K562 (cell line): ENCODE results near the gene CABP4. TPM values are rescaled to one million over a fixed set of nuclear protein-coding genes. Genes with fewer than 3 reads are reported as not detected.

ENCODE experiments used
- ATAC-seq: fragments of 200-7000 bp; cut with Tn5 transposase; 3 replicates; pipeline ENCODE4 v1.9.1; 2020; ENCODE audit warnings: moderate library complexity
- BruUV-seq: library from RNA; stranded (reverse); fragments of 400-500 nt; replicated peaks from 2 replicates; lab custom pipeline; 2021; lab: Mats Ljungman, UMichigan
- CTCF ChIA-PET: fragments of 300-600 bp; formaldehyde crosslinking; extraction: SDS; loops from one replicate; lab custom pipeline; 2021; ENCODE audit warnings: low intra/inter-chr PET ratio; lab: Yijun Ruan, JAX
- POLR2A ChIA-PET: fragments of 300-600, 350-650 bp; sonication (Branson Sonifier 250); formaldehyde crosslinking; extraction: SDS; loops from one replicate; lab custom pipeline; 2021; ENCODE audit warnings: antibody characterized with exemption, inconsistent platforms; lab: Yijun Ruan, JAX
- DNase-seq, 4 experiments: peaks; one replicate each; pipeline versions ENCODE4 v3.0.0 to v3.0.0-alpha.2; 2011 to 2018; ENCODE audit warnings: low spot score in 3 of 4, mixed read lengths in 3 of 4; ENCODE audit errors: extremely low read depth in 1 of 4
- FAIRE-seq: peaks from 2 replicates; lab custom pipeline; 2011; peaks lifted over from hg19 to GRCh38; lab: Jason Lieb, UNC
- H2AFZ ChIP-seq: 2 replicates; pipeline ENCODE4 v1.6.0; 2011; ENCODE audit warnings: low read depth, low read length, control low read depth, inconsistent platforms
- H3K27ac ChIP-seq: fragments of 200-600 bp; 3 replicates; pipeline ENCODE4 v1.8.0; 2011; ENCODE audit warnings: low read depth, mild to moderate bottlenecking, control low read depth, inconsistent platforms, low read length, moderate library complexity, mixed read lengths; ENCODE audit errors: extremely low read depth
- H3K27me3 ChIP-seq, 2 experiments: fragments of 300-600 bp in 1 of 2; 2 replicates in 1 of 2; 3 replicates in 1 of 2; pipeline versions ENCODE4 v1.6.0 to v1.8.0; 2011; ENCODE audit warnings: inconsistent platforms in 2 of 2, low read length in 2 of 2, mild to moderate bottlenecking in 1 of 2, mixed read lengths in 1 of 2, moderate library complexity in 1 of 2; ENCODE audit not compliant: control insufficient read depth in 2 of 2, insufficient read depth in 2 of 2
- H3K36me3 ChIP-seq: fragments of 300-600 bp; 3 replicates; pipeline ENCODE4 v1.8.0; 2011; ENCODE audit warnings: mild to moderate bottlenecking, low read length, inconsistent platforms; ENCODE audit not compliant: control insufficient read depth, insufficient read depth
- H3K4me1 ChIP-seq, 2 experiments: fragments of 200-600 bp in 1 of 2; replicated peaks in 1 of 2; 2 replicates in 1 of 2; 3 replicates in 1 of 2; pipeline versions ENCODE4 v1.5.1 to v1.8.0; 2011; ENCODE audit warnings: inconsistent platforms in 2 of 2, low read length in 2 of 2, mild to moderate bottlenecking in 1 of 2, mixed read lengths in 1 of 2, moderate library complexity in 1 of 2; ENCODE audit not compliant: control insufficient read depth in 2 of 2, insufficient read depth in 2 of 2
- H3K4me2 ChIP-seq: 2 replicates; pipeline ENCODE4 v1.6.1; 2011; ENCODE audit warnings: low read length, control low read depth, inconsistent platforms, mixed read lengths; ENCODE audit not compliant: insufficient read depth
- H3K4me3 ChIP-seq: fragments of 200-600 bp; sonication (generic), shearing (Covaris generic); 2 replicates; pipeline ENCODE4 v1.5.1; 2016; ENCODE audit warnings: control low read depth, inconsistent platforms
- H3K79me2 ChIP-seq: fragments of 200-600 bp; 3 replicates; pipeline ENCODE4 v1.8.0; 2011; ENCODE audit warnings: low read length, inconsistent platforms; ENCODE audit not compliant: control insufficient read depth, insufficient read depth
- H3K9ac ChIP-seq, 2 experiments: 2 replicates each; pipeline versions ENCODE4 v1.6.0 to v1.6.1; 2011; ENCODE audit warnings: low read depth in 2 of 2, low read length in 2 of 2, control low read depth in 1 of 2, inconsistent platforms in 1 of 2, mild to moderate bottlenecking in 1 of 2, mixed read lengths in 1 of 2; ENCODE audit not compliant: insufficient read depth in 1 of 2
- H3K9me1 ChIP-seq: one replicate; pipeline ENCODE4 v1.6.0; 2011; ENCODE audit warnings: inconsistent platforms, mild to moderate bottlenecking, low read length, moderate library complexity; ENCODE audit not compliant: control insufficient read depth, insufficient read depth
- H3K9me3 ChIP-seq: replicated peaks from 2 replicates; pipeline ENCODE4 v1.5.1; 2011; ENCODE audit warnings: low read depth, low read length, inconsistent platforms; ENCODE audit not compliant: control insufficient read depth, insufficient read depth
- H4K20me1 ChIP-seq: replicated peaks from 2 replicates; pipeline ENCODE4 v1.6.1; 2011; ENCODE audit warnings: low read length, inconsistent platforms, mixed read lengths; ENCODE audit not compliant: control insufficient read depth, insufficient read depth
- CBX3 ChIP-seq, 2 experiments: IDR thresholded peaks; 1 replicate in 1 of 2; 2 replicates in 1 of 2; pipeline ENCODE4 v1.6.1; 2012; ENCODE audit warnings: inconsistent platforms in 2 of 2, low read length in 2 of 2, borderline replicate concordance in 1 of 2, control low read depth in 1 of 2
- E2F1 ChIP-seq: sonication (generic); formaldehyde crosslinking; IDR thresholded peaks from 2 replicates; pipeline ENCODE4 v1.8.1; 2023; ENCODE audit warnings: mild to moderate bottlenecking, missing genetic modification reagents, moderate library complexity
- ESRRA ChIP-seq: fragments of 450-650 bp; IDR thresholded peaks from 2 replicates; pipeline ENCODE4 v1.6.1; 2014; ENCODE audit warnings: low read depth, mild to moderate bottlenecking, moderate library complexity, borderline replicate concordance
- EZH2 ChIP-seq: IDR thresholded peaks from 2 replicates; pipeline ENCODE4 v1.6.1; 2012; ENCODE audit warnings: low read depth, mild to moderate bottlenecking, inconsistent platforms, low read length, borderline replicate concordance
- HMGXB4 ChIP-seq: sonication (generic); formaldehyde crosslinking; IDR thresholded peaks from 2 replicates; pipeline ENCODE4 v1.8.1; 2023; ENCODE audit warnings: mild to moderate bottlenecking, missing genetic modification reagents
- MTA1 ChIP-seq: fragments of 450-650 bp; IDR thresholded peaks from 2 replicates; pipeline ENCODE4 v1.6.1; 2017; ENCODE audit warnings: borderline replicate concordance
- PHF21A ChIP-seq: fragments of 450-650 bp; IDR thresholded peaks from 2 replicates; pipeline ENCODE4 v1.6.1; 2017; ENCODE audit warnings: low read depth, borderline replicate concordance
- RBM25 ChIP-seq: fragments of 200-400 bp; formaldehyde crosslinking; IDR thresholded peaks from 2 replicates; pipeline ENCODE4 v1.6.1; 2018; ENCODE audit warnings: low read length, low read depth, moderate library complexity; ENCODE audit not compliant: severe bottlenecking
- SIN3A ChIP-seq, 2 experiments: fragments of 150-350 bp in 1 of 2; IDR thresholded peaks; 2 replicates each; pipeline ENCODE4 v1.6.1; 2011 to 2016; ENCODE audit warnings: borderline replicate concordance in 2 of 2, low read depth in 2 of 2, low read length in 2 of 2, mild to moderate bottlenecking in 2 of 2, moderate library complexity in 2 of 2; ENCODE audit not compliant: control insufficient read depth in 1 of 2
- ZBTB26 ChIP-seq: fragments of 450-650 bp; formaldehyde crosslinking; IDR thresholded peaks from 2 replicates; pipeline ENCODE4 v1.4.0; 2022; ENCODE audit warnings: missing genetic modification characterization
- ZC3H8 ChIP-seq: fragments of 450-650 bp; IDR thresholded peaks from 2 replicates; pipeline ENCODE4 v1.6.1; 2017
- WGBS: fragments of 100-300 bp; shearing (Covaris generic); methylation state at CpG from one replicate; pipeline ENCODE4 v1.1.6; 2016; ENCODE audit warnings: low coverage, mixed read lengths; ENCODE audit not compliant: insufficient coverage; ENCODE audit errors: missing lambda C conversion rate; 5-methylcytosine and 5-hydroxymethylcytosine counted together
- in situ Hi-C: fragments of 300-500 bp; cut with MboI; formaldehyde crosslinking; loops from 4 replicates; pipeline ENCODE4 v1.15.0; 2018; ENCODE audit warnings: inconsistent platforms, mixed read lengths
- intact Hi-C: fragments of 100-400 bp; cut with micrococcal nuclease; formaldehyde crosslinking; loops from 2 replicates; pipeline ENCODE4 v1.14.2; 2022
- polyA plus RNA-seq, 8 experiments: library from polyadenylated mRNA; depleted of rRNA in 4 of 8; stranded (reverse) in 5 of 8; unstranded in 3 of 8; fragments of >200 nt; fragmentation: Nextera tagmentation in 2 of 8; fragmentation: Illumina TruSeq in 1 of 8; extraction: Ambion mirVana in 2 of 8; extraction: Trizol in 1 of 8; gene quantifications; 2 replicates each; pipeline versions ENCODE4 v1.2.1 to v1.2.3, GENCODE V29; 2011 to 2014; ENCODE audit warnings: inconsistent platforms in 1 of 8, missing spikeins in 1 of 8
- total RNA-seq, 7 experiments: library from RNA; depleted of rRNA in 6 of 7; stranded (reverse); fragments of >200 nt in 6 of 7; fragmentation: Illumina TruSeq in 2 of 7; extraction: Trizol in 2 of 7; gene quantifications; 2 replicates each; pipeline versions ENCODE4 v1.2.1 to v1.2.3, GENCODE V29; 2011 to 2021; ENCODE audit warnings: low replicate concordance in 1 of 7

CABP4 gene
- total and polyA plus RNA-seq, 9 of the 15 experiments (the other 6 are each of a cell fraction or from before 2014, with no cell fraction given): 0.11 TPM; not detected in 8

- peak; percentile 72; the same call in 1 of the 2 replicates for TF ChIP-seq E2F1 (CRISPR knock-in tag)
- 0 out of 4 replicates have a peak, but pooled peaks of 1 of the 2 experiments have one; percentile 3 for TF ChIP-seq SIN3A (IDR thresholded peaks at IDR 0.05; ENCODE audit: borderline replicate concordance in 2 of 2, control insufficient read depth in 1 of 2, low read depth in 2 of 2, low read length in 2 of 2)
- 0 out of 2 replicates have a peak, but pooled peaks have one; percentile 32 for TF ChIP-seq HMGXB4 (CRISPR knock-in tag)
Observed at GRCh38 chr11:67507242-67507863, 52.2 kb downstream of the CABP4 start (continued).

- H3K4me3 ChIP-seq: peak within 1 kb of the TSS; percentile 79
- peaks cover 12% of the 10 kb centered on the region; the same call in 2 of the 3 replicates for H3K36me3 ChIP-seq
- peak within 1 kb of the TSS; percentile 98 for H3K4me2 ChIP-seq
- no peaks in the 10 kb centered on the region for H4K20me1 ChIP-seq
- under 1% methylated on average over 52 of the region's 57 CpGs for WGBS
- DNase-seq: peak; percentile 97 to 100 (median 98)
- peak within 1 kb of the TSS; percentile 87 to 99 for H3K9ac ChIP-seq
- POLR2A ChIA-PET: interaction anchor here (0.6 to 1.2 kb wide), 3 partner anchors 74 to 107 kb away, joined by 3 to 6 read pairs (median 4); partner anchors contain the start of gene PPP1CA
- intact Hi-C loops: loop anchor here (2.0 to 5.0 kb wide), 5 partner anchors 36 to 151 kb away; partner anchors contain the start of genes GSTP1, PPP1CA and RPS6KB2
- BruUV-seq: no TSS peak
- peaks cover 33% of the 10 kb centered on the region for H3K79me2 ChIP-seq
- peak within 1 kb of the TSS; percentile 92 for H3K27ac ChIP-seq
- in situ Hi-C loops: no loop called here
- no peaks in the 10 kb centered on the region for H3K9me3 ChIP-seq
- peaks cover 28 to 60% of the 10 kb centered on the region in 2 experiments for H3K4me1 ChIP-seq
- peak; percentile 91 for ATAC-seq
- no peaks in the 10 kb centered on the region for H3K27me3 ChIP-seq
- H3K9me1 ChIP-seq: no peaks in the 10 kb centered on the region
- H2AFZ ChIP-seq: peak within 1 kb of the TSS; percentile 97
- FAIRE-seq: peak; percentile 96
- CTCF ChIA-PET: interaction anchor here (0.9 kb wide), 1 partner anchor 154 kb away, joined by 4 read pairs; the partner anchor contains the start of gene POLD4
- TF ChIP-seq PHF21A (peak; percentile 61), RBM25 (peak; percentile 100), ZBTB26 (CRISPR knock-in tag) (no peak), CBX3 (IDR thresholded peaks at IDR 0.05; ENCODE audit: borderline replicate concordance in 1 of 2, low read length in 2 of 2) (peak in 1 of 2 experiments; percentile 86; a peak in 2 of 3 replicates), EZH2 (no peak), ESRRA (peak; percentile 87), MTA1 (no peak), ZC3H8 (no peak)
Observed at GRCh38 chr11:67507864-67508485, 52.8 kb downstream of the CABP4 start, which contains the start of gene CDK2AP2. Gene CDK2AP2 (minus strand): TSS chr11:67508162. CDS start chr11:67508082, 80 bp downstream.
